ENCODE data around the gene ARID1B. TPM values are rescaled to one million over a fixed set of nuclear protein-coding genes. Genes with fewer than 3 reads are reported as not detected.

The ARID1B gene
- total and polyA plus RNA-seq, 2 donors (not counting 1 experiment from before 2014, with no cell fraction given): 47.2 to 280 TPM

DNA sequence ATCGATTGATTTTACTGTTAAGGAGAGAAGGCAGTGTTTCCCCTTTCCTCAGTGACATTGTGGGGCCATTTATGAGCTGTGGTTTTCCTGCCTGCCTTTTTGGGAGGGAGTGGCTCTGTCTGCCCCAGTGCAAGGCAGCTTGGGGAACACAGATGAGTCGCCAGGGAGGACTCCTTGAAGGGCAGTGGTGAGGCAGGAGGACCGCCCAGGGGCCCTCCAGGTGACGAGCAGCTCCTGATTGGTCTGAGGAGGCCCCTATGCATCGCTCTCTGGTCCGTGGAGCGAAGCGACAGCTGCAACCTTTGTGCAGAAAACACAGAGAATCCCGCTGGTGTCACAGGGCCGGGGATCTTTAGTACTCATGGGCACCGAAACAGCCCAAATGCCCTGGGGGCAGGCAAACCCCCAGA, 445.8 kb downstream of the ARID1B start:
- CTCF ChIA-PET: interaction anchor here (0.9 to 2.9 kb wide), 3 partner anchors 10 to 51 kb away, joined by 3 to 14 read pairs (median 5); no protein-coding TSS in a partner anchor
- intact Hi-C loops (cut with micrococcal nuclease): loop anchor here (2.0 kb wide), 1 partner anchor 14 kb away; no protein-coding TSS in a partner anchor
- no peak for TF ChIP-seq EZH2 (IDR thresholded peaks at IDR 0.05; ENCODE audit: borderline replicate concordance, insufficient read depth, low read depth, low read length, poor library complexity, severe bottlenecking)
- TF ChIP-seq, protein P1, sequence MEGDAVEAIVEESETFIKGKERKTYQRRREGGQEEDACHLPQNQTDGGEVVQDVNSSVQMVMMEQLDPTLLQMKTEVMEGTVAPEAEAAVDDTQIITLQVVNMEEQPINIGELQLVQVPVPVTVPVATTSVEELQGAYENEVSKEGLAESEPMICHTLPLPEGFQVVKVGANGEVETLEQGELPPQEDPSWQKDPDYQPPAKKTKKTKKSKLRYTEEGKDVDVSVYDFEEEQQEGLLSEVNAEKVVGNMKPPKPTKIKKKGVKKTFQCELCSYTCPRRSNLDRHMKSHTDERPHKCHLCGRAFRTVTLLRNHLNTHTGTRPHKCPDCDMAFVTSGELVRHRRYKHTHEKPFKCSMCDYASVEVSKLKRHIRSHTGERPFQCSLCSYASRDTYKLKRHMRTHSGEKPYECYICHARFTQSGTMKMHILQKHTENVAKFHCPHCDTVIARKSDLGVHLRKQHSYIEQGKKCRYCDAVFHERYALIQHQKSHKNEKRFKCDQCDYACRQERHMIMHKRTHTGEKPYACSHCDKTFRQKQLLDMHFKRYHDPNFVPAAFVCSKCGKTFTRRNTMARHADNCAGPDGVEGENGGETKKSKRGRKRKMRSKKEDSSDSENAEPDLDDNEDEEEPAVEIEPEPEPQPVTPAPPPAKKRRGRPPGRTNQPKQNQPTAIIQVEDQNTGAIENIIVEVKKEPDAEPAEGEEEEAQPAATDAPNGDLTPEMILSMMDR (IDR thresholded peaks at IDR 0.05): no peak
- WGBS (ENCODE audit: insufficient coverage): 3% methylated on average over 11 of the region's 11 CpGs
- POLR2A ChIA-PET: interaction anchor here (0.5 to 1.1 kb wide), 8 partner anchors 10 to 455 kb away, joined by 3 to 6 read pairs (median 5); no protein-coding TSS in a partner anchor
- H3K4me2 ChIP-seq (replicated peaks; ENCODE audit: low read depth, low read length, poor library complexity, severe bottlenecking): peak overlapping the region; percentile 93
- DNase-seq (peak; percentile 69), ATAC-seq (ENCODE audit: low read depth) (peak; percentile 53)
- H3K36me3 ChIP-seq (replicated peaks in 1 of 2; ENCODE audit: control extremely low read depth in 1 of 2, control insufficient read depth in 1 of 2, extremely low read depth in 1 of 2, insufficient read depth in 2 of 2, low read length in 1 of 2): no peaks in the 10 kb centered on the region
- Mint-ChIP-seq H3K27me3 (no peaks in the 10 kb centered on the region), H3K9me3 (ENCODE audit: insufficient read depth) (no peaks in the 10 kb centered on the region), H3K27ac (peak overlapping the region; percentile 84), H3K4me3 (peak overlapping the region; percentile 89), H3K4me1 (peaks cover 42% of the 10 kb centered on the region)
- H3K4me3 ChIP-seq (ENCODE audit: control extremely low read depth in 1 of 5, extremely low read depth in 1 of 5, insufficient read depth in 1 of 5, low read depth in 2 of 5, low read length in 4 of 5): peak overlapping the region in 4 of 5 experiments; percentile 23 to 40 (median 32)
- H3K4me1 ChIP-seq (ENCODE audit: control insufficient read depth in 2 of 2, insufficient read depth in 2 of 2, low read length in 2 of 2): peaks cover 46 to 49% of the 10 kb centered on the region in 2 donors
- H3K9me3 ChIP-seq (ENCODE audit: control extremely low read depth in 1 of 3, control insufficient read depth in 2 of 3, insufficient read depth in 1 of 3, low read length in 2 of 3): peaks cover 0 to 5% (median 0%) of the 10 kb centered on the region in 3 donors
- H2AFZ ChIP-seq (ENCODE audit: insufficient read depth, low read depth, low read length, poor library complexity, severe bottlenecking): no peak overlapping the region
- H3K9ac ChIP-seq (ENCODE audit: low read length): peak overlapping the region; percentile 43
- peaks cover 0 to 16% (median under 1%) of the 10 kb centered on the region in 4 experiments for H3K27me3 ChIP-seq (replicated peaks in 1 of 4; ENCODE audit: control extremely low read depth in 1 of 4, control insufficient read depth in 3 of 4, insufficient read depth in 4 of 4, low read length in 3 of 4)
- H3K27ac ChIP-seq (ENCODE audit: low read length in 2 of 2): peak overlapping the region; percentile 44 to 68
- H3K79me2 ChIP-seq (ENCODE audit: control insufficient read depth, insufficient read depth, low read length): no peaks in the 10 kb centered on the region
- H4K20me1 ChIP-seq (ENCODE audit: control insufficient read depth, insufficient read depth, low read length, poor library complexity, severe bottlenecking): peaks cover 7% of the 10 kb centered on the region

GRCh38 chr6:157223511-157223910, 446.3 kb downstream of the ARID1B start:
- TF ChIP-seq, protein P1 (IDR thresholded peaks at IDR 0.05): no peak
- TF ChIP-seq EZH2 (IDR thresholded peaks at IDR 0.05; ENCODE audit: borderline replicate concordance, insufficient read depth, low read depth, low read length, poor library complexity, severe bottlenecking): no peak
- intact Hi-C loops (cut with micrococcal nuclease): loop anchor here (2.0 kb wide), 1 partner anchor 13 kb away; no protein-coding TSS in a partner anchor
- Histone ChIP-seq H3K4me1 (ENCODE audit: control insufficient read depth in 2 of 2, insufficient read depth in 2 of 2, low read length in 2 of 2) (peaks cover 46 to 50% of the 10 kb centered on the region in 2 donors), H3K9ac (ENCODE audit: low read length) (peak overlapping the region; percentile 43), H3K27me3 (replicated peaks in 1 of 4; ENCODE audit: control extremely low read depth in 1 of 4, control insufficient read depth in 3 of 4, insufficient read depth in 4 of 4, low read length in 3 of 4) (peaks cover 0 to 20% (median 2%) of the 10 kb centered on the region in 4 experiments), H4K20me1 (ENCODE audit: control insufficient read depth, insufficient read depth, low read length, poor library complexity, severe bottlenecking) (peaks cover 7% of the 10 kb centered on the region), H2AFZ (ENCODE audit: insufficient read depth, low read depth, low read length, poor library complexity, severe bottlenecking) (no peak overlapping the region), H3K9me3 (ENCODE audit: control extremely low read depth in 1 of 3, control insufficient read depth in 2 of 3, insufficient read depth in 1 of 3, low read length in 2 of 3) (peaks cover 0 to 5% (median 0%) of the 10 kb centered on the region in 3 donors), H3K79me2 (ENCODE audit: control insufficient read depth, insufficient read depth, low read length) (no peaks in the 10 kb centered on the region), H3K36me3 (replicated peaks in 1 of 2; ENCODE audit: control extremely low read depth in 1 of 2, control insufficient read depth in 1 of 2, extremely low read depth in 1 of 2, insufficient read depth in 2 of 2, low read length in 1 of 2) (no peaks in the 10 kb centered on the region), H3K27ac (ENCODE audit: low read length in 2 of 2) (peak overlapping the region; percentile 36 to 68), H3K4me2 (replicated peaks; ENCODE audit: low read depth, low read length, poor library complexity, severe bottlenecking) (peak overlapping the region; percentile 93), H3K4me3 (ENCODE audit: control extremely low read depth in 1 of 5, extremely low read depth in 1 of 5, insufficient read depth in 1 of 5, low read depth in 2 of 5, low read length in 4 of 5) (peak overlapping the region in 4 of 5 experiments; percentile 23 to 40 (median 32))
- H3K4me3 Mint-ChIP-seq: peak overlapping the region; percentile 89
- POLR2A ChIA-PET: interaction anchor here (0.5 to 0.7 kb wide), 5 partner anchors 12 to 1894 kb away, joined by 3 to 6 read pairs (median 5); no protein-coding TSS in a partner anchor
- peak; percentile 5 for ATAC-seq (ENCODE audit: low read depth)
- no peaks in the 10 kb centered on the region for H3K27me3 Mint-ChIP-seq
- WGBS (ENCODE audit: insufficient coverage): 47% methylated on average over 12 of the region's 15 CpGs
- no peaks in the 10 kb centered on the region for H3K9me3 Mint-ChIP-seq (ENCODE audit: insufficient read depth)
- CTCF ChIA-PET: interaction anchor here (0.6 to 2.9 kb wide), 3 partner anchors 12 to 468 kb away, joined by 3 to 14 read pairs (median 5); no protein-coding TSS in a partner anchor
- DNase-seq: peak; percentile 51
- H3K27ac Mint-ChIP-seq: peak overlapping the region; percentile 84
- H3K4me1 Mint-ChIP-seq: peaks cover 42% of the 10 kb centered on the region
